Left lung (tissue), 10 donors: ENCODE measurements around the gene SLC41A3. TPM values are rescaled to one million over a fixed set of nuclear protein-coding genes. Genes with fewer than 3 reads are reported as not detected.

ENCODE experiments used
- ATAC-seq: fragments of 200-7000 bp; cut with Tn5 transposase; one replicate; pipeline ENCODE4 v1.9.1; 2020; ENCODE audit warnings: moderate library complexity
- DNase-seq, 4 donors: peaks; one replicate each; pipeline ENCODE4 v3.0.0-alpha.2; 2013 to 2020
- H3K27ac ChIP-seq, 2 donors: fragments of 200-600 bp; sonication (generic) in 1 of 2; one replicate each; pipeline versions ENCODE4 v1.5.0 to v1.8.0; 2020 to 2021
- H3K27me3 ChIP-seq, 2 donors: fragments of 200-600 bp; sonication (generic) in 1 of 2; one replicate each; pipeline versions ENCODE4 v1.5.0 to v1.8.0; 2020 to 2021
- H3K36me3 ChIP-seq, 2 donors: fragments of 200-600 bp; sonication (generic) in 1 of 2; one replicate each; pipeline versions ENCODE4 v1.5.0 to v1.8.0; 2020 to 2021
- H3K4me1 ChIP-seq, 2 donors: fragments of 200-600 bp; one replicate each; pipeline ENCODE4 v1.8.0; 2021
- H3K4me3 ChIP-seq, 2 donors: fragments of 200-600 bp; sonication (generic) in 1 of 2; one replicate each; pipeline versions ENCODE4 v1.5.0 to v1.8.0; 2020 to 2021; ENCODE audit warnings: mild to moderate bottlenecking in 1 of 2
- H3K9me3 ChIP-seq, 2 donors: fragments of 200-600 bp; sonication (generic) in 1 of 2; one replicate each; pipeline versions ENCODE4 v1.5.0 to v1.8.0; 2020 to 2021
- CTCF ChIP-seq, 2 donors: fragments of 200-600 bp; sonication (generic) in 1 of 2; IDR thresholded peaks; one replicate each; pipeline versions ENCODE4 v1.5.0 to v1.8.0; 2021; ENCODE audit warnings: antibody characterized with exemption in 2 of 2
- intact Hi-C, 2 donors: fragments of 100-400 bp; cut with DNase I; formaldehyde crosslinking; loops; one replicate each; pipeline versions ENCODE4 v1.11.2 to v1.14.2; 2022
- polyA plus RNA-seq, 6 donors: library from polyadenylated mRNA; unstranded; fragments of 120-200 nt; gene quantifications; one replicate each; pipeline ENCODE4 v1.2.1, GENCODE V29; 2013; ENCODE audit not compliant: insufficient read length in 6 of 6
- total RNA-seq, 2 donors: library from RNA; stranded (reverse); fragmentation: NEBNext Ultra II Directional; extraction: Animal tissue kit (Norgen Biotek cat#: 25700); gene quantifications; one replicate each; pipeline ENCODE4 v1.2.1, GENCODE V29; 2021
- donor health status: DM: no; HTN: yes; CAD: no.
- donor health status: DM: no; HTN: no; CAD: no.

SLC41A3 gene
- total and polyA plus RNA-seq, 8 donors: 35.1 to 69.5 (median 59.0) TPM

GRCh38 chr3:126125781-126126251, 41.9 kb upstream of the SLC41A3 start:
- Histone ChIP-seq H3K4me3 (no peak overlapping the region), H3K27ac (no peak overlapping the region), H3K27me3 (no peaks in the 10 kb centered on the region), H3K4me1 (peaks cover 0 to 11% of the 10 kb centered on the region in 2 donors), H3K9me3 (no peaks in the 10 kb centered on the region), H3K36me3 (no peaks in the 10 kb centered on the region)
- TF ChIP-seq CTCF (IDR thresholded peaks at IDR 0.05): no peak
- no peak for DNase-seq
- intact Hi-C loops: no loop called here
- ATAC-seq: no peak

- ATAC-seq (no peak), DNase-seq (peak in 2 of 4 donors; percentile 20 to 26)
- H3K36me3 ChIP-seq: no peaks in the 10 kb centered on the region
- H3K4me1 ChIP-seq: peaks cover 0 to 11% of the 10 kb centered on the region in 2 donors
- intact Hi-C loops: no loop called here
- no peaks in the 10 kb centered on the region for H3K27me3 ChIP-seq
- no peak overlapping the region for H3K4me3 ChIP-seq
- H3K9me3 ChIP-seq: no peaks in the 10 kb centered on the region
- no peak for TF ChIP-seq CTCF (IDR thresholded peaks at IDR 0.05)
- no peak overlapping the region for H3K27ac ChIP-seq
These were observed 41.4 kb upstream of the SLC41A3 start for GRCh38 chr3:126125341-126125740.

GRCh38 chr3:126124896-126125295, 41.0 kb upstream of the SLC41A3 start:
- DNase-seq (peak in 2 of 4 donors; percentile 10 to 53), ATAC-seq (no peak)
- H3K9me3 ChIP-seq: no peaks in the 10 kb centered on the region
- intact Hi-C loops: no loop called here
- no peak overlapping the region for H3K4me3 ChIP-seq
- no peaks in the 10 kb centered on the region for H3K36me3 ChIP-seq
- no peak overlapping the region for H3K27ac ChIP-seq
- TF ChIP-seq CTCF (IDR thresholded peaks at IDR 0.05): no peak
- no peaks in the 10 kb centered on the region for H3K27me3 ChIP-seq
- H3K4me1 ChIP-seq: peaks cover 0 to 10% of the 10 kb centered on the region in 2 donors

- no peaks in the 10 kb centered on the region for H3K27me3 ChIP-seq
- H3K9me3 ChIP-seq: no peaks in the 10 kb centered on the region
- peaks cover 0 to 4% of the 10 kb centered on the region in 2 donors for H3K4me1 ChIP-seq
- H3K27ac ChIP-seq: no peak overlapping the region
- intact Hi-C loops: no loop called here
- no peak for TF ChIP-seq CTCF (IDR thresholded peaks at IDR 0.05)
- DNase-seq (peak in 2 of 4 donors; percentile 16 to 67), ATAC-seq (no peak)
- no peaks in the 10 kb centered on the region for H3K36me3 ChIP-seq
- H3K4me3 ChIP-seq: no peak overlapping the region
These were observed 40.4 kb upstream of the SLC41A3 start for GRCh38 chr3:126124148-126124868.

GRCh38 chr3:126121632-126122031, 37.7 kb upstream of the SLC41A3 start:
- no peak for DNase-seq
- TF ChIP-seq CTCF (IDR thresholded peaks at IDR 0.05): no peak
- Histone ChIP-seq H3K4me1 (no peaks in the 10 kb centered on the region), H3K27ac (no peak overlapping the region), H3K36me3 (no peaks in the 10 kb centered on the region), H3K27me3 (no peaks in the 10 kb centered on the region), H3K4me3 (no peak overlapping the region), H3K9me3 (no peaks in the 10 kb centered on the region)
- intact Hi-C loops: no loop called here
- ATAC-seq: no peak
